HG03175 (cell line): Measurements from ENCODE around the gene ACSM5.
"Not testable (repeated sequence)": the region's sequence is repeated elsewhere in the genome, so short reads cannot be mapped to it uniquely, and the experiment has no call there.

Experiments used
- ATAC-seq: cut with Tn5 transposase; IDR thresholded peaks from one replicate; pipeline ENCODE4 v1.9.1; 2021; ENCODE audit warnings: mild to moderate bottlenecking, moderate library complexity; ENCODE audit not compliant: unreplicated experiment

ACSM5 gene

DNA sequence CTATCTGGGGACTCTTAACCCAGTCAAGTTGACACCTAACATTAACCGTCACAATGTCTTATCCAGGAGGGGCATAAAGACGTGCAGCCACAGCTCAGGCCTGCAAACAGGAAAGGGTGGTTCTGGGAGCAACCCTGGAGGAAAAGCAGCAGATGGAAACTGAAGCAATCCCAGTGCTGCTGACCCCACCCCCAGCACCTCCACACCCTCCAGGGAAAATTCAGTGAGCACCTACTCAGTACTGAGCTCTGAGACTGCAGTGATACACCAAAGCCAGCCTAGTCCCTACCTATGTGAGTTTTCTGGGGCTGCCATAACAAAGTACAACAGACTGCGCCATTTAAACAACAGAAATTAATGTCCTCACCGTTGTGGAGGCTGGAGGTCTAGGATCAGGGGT, 32.5 kb downstream of the ACSM5 start:
- ATAC-seq = not testable (repeated sequence)

GRCh38 chr16:20446652-20447393, 37.5 kb downstream of the ACSM5 start:
- ATAC-seq = not testable (repeated sequence)

- ATAC-seq = not testable (repeated sequence)
Measured at GRCh38 chr16:20451364-20451763, 42.0 kb downstream of the ACSM5 start, which contains the start of gene ACSM2A. Gene ACSM2A, plus strand, starts transcription at chr16:20451521. Its CDS starts 8,594 bp downstream, at chr16:20460115.

GRCh38 chr16:20453633-20454032, 44.3 kb downstream of the ACSM5 start:
- not testable (repeated sequence) for ATAC-seq

DNA sequence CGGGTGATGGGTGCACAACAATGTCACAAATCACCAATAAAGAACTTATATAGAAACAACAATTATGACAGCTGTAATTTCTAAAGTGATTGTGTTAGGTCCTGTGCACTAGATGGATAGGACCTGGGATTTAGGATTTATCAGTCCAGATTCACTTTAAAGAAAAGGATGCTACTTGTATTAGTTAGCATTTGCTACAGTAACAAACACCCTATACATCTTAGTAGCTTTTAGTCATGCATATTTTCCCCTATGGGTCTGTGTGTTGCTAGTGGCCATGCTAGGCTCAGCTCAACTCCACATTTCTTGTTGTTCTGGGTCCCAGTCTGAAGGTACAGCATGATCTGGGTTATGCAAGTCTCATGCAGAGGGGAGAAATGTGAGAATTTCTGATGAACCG, 49.9 kb downstream of the ACSM5 start:
- ATAC-seq = not testable (repeated sequence)

DNA sequence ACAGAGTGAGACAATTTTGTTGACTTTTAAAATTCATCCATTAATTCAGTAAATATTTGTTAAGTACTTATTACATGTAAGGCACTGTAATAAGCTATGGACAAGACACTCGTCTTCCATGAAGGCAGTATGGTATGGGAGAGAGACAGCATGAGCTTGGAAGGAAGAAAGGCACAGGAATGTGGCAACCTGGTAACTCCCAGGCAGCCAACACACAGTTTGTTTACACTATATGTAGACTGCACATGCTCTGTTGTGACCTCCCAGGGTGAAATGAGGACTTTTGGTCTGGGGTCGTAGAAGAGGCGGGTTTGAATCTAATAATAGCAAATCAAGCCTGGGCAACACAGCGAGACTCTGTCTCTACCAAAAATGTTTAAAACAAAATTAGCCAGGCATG, 51.0 kb downstream of the ACSM5 start:
- not testable (repeated sequence) for ATAC-seq

DNA sequence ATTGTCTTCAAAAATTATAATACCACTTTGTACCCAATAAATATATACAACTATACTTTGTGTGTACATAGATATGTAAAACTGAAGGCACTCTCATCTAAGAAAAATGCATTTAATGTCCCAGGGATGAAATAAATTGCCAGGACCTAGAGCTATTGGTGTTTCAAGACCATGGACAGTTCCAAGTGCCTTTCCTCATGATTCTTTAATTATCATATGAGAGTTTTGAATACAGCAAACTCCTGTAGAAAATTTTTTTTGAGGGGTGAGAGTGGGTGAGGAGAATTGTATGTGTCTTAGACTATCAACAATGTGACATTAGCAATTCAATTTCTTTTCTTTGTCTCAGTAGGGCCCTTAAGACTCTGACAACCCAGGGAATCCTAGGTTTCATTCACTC, 59.6 kb downstream of the ACSM5 start:
- not testable (repeated sequence) for ATAC-seq

DNA sequence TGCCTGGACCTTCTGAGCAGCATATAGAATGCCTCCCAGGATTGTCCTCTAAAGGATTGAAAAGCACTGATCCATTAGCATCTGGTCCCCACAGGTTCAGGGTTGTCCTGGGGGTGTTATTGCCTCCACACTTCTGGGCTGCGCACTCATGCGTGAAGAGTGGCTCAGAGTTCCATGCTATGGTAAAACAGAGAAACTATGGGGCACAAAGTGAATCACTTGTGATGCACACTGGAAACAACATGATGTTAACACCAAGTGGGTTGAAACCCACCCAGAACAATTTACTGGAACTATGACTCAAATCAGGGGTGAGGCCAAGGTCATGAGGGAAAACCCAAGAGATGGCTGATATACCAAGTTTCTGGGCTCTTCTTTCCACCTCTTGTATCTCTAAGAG, 60.6 kb downstream of the ACSM5 start:
- ATAC-seq = not testable (repeated sequence)

DNA sequence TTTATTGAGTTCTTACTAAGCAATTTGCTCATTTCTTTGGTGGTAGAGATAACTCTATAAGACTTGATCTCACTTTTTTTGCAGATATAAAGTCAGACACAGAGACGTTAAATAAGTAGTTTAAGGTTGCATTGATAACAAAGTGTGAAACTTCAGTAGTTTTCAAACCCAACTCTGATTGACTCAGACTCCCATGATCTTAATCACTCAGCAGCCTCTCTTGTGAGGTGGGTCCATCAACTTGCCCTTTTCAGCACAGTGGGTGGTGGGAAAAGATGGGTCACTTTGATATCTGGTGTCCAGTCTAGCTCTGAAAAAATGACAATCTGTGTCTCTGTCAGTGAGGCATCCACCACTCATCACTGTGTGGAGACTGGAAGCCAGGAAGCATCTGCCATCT, 61.4 kb downstream of the ACSM5 start:
- not testable (repeated sequence) for ATAC-seq

DNA sequence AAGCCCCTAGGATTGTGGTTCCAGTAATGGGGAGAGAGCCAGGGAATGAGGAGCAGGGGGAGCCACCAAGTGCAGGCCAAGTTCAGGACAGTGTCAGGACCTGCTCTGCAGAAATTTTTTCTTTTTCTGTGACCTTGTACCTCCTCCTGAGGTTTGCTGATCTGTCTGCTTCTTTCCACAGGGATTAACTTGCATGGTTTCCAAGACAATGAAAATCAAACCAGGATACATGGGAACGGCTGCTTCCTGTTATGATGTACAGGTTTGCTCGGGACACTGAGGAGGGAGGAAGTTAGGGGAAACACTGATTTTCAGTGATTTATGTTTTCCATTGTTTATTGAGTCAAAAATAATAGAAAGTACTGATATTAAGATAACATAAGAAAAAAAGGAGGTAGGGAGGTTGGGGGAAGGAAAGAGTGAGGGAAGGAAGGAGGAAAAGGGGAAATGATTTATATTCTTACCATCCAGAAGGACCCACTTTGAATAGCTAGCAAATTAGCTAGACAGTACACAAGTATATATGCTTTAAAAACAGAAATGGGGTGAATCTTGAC, 67.9 kb downstream of the ACSM5 start:
- ATAC-seq = not testable (repeated sequence)

- ATAC-seq = not testable (repeated sequence)
Measured at GRCh38 chr16:20483989-20484388, 74.7 kb downstream of the ACSM5 start.

DNA sequence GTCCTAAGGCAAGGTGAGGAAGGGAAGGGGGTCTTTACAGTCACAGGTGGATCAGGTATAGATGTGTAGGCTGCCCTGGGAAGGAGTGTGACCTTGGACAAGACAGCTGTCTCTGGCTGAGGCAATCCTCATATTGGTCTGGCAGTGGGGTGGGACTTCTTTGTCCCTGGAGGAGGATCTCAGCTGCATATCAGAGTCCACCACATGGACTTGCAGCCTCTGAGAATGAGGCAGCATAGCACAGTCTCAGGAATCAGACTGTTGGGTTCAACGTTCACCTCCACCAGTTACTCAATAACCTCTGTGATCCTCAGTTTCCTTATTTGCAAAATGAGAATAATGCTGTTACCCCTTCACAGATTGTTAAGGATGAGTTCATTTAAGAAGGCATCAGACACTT, 75.4 kb downstream of the ACSM5 start:
- no peak for ATAC-seq

DNA sequence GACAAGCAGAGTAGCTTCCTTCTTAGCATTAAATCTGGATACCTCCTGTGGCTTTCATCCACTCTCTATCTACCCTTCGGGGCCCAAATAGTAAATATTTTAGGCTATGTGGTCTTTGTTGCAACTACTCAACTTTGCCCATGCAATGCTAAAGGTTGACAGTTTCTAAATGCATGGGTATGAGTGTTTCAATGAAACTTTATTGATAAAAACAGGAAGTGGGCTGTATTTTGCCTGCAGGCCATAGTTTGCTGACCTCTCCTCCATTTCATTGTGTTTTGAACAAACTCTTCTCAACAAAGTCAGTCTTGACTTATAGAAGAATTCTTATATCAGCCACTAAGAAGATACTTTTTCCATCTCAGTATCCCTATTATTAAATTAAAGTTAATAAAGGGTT, 76.1 kb downstream of the ACSM5 start:
- ATAC-seq = no peak
